Subcutaneous adipose tissue (tissue), 4 donors: Measurements from ENCODE around the gene PRR5. TPM values are rescaled to one million over a fixed set of nuclear protein-coding genes. Genes with fewer than 3 reads are reported as not detected.

Experiments used
- total RNA-seq, 4 donors: library from RNA; depleted of rRNA; stranded (reverse); fragments of >200 nt; gene quantifications; one replicate each; pipeline ENCODE4 v1.1.0, GENCODE V29; 2016
- TF ChIP-seq, protein P1 (sequence below): fragments of 450-650 bp; IDR thresholded peaks from one replicate; pipeline ENCODE4 v1.5.1; 2016; ENCODE audit warnings: low read depth, mild to moderate bottlenecking, control low read depth, antibody characterized with exemption, moderate library complexity

The PRR5 gene
- total RNA-seq, 4 donors from 2014 or later = 14.3 to 152 (median 30.3) TPM

DNA sequence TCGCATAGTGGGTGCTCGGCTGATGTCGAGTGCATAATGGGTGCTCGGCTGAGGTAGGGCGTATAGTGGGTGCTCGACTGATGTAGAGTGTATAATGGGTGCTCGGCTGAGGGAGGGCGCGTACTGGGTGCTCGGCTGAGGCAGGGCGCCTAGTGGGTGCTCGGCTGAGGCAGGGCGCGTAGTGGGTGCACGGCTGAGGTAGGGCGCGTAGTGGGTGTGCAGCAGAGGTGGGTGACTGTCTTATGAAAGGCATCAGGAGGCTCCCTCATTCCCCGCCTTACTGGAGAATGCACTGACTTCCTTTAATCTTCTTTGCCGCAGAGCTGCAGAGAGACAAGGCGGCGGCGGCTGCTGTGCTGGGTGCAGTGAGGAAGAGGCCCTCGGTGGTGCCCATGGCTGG is 84.1 kb downstream of the PRR5 start:
- TF ChIP-seq, protein P1, sequence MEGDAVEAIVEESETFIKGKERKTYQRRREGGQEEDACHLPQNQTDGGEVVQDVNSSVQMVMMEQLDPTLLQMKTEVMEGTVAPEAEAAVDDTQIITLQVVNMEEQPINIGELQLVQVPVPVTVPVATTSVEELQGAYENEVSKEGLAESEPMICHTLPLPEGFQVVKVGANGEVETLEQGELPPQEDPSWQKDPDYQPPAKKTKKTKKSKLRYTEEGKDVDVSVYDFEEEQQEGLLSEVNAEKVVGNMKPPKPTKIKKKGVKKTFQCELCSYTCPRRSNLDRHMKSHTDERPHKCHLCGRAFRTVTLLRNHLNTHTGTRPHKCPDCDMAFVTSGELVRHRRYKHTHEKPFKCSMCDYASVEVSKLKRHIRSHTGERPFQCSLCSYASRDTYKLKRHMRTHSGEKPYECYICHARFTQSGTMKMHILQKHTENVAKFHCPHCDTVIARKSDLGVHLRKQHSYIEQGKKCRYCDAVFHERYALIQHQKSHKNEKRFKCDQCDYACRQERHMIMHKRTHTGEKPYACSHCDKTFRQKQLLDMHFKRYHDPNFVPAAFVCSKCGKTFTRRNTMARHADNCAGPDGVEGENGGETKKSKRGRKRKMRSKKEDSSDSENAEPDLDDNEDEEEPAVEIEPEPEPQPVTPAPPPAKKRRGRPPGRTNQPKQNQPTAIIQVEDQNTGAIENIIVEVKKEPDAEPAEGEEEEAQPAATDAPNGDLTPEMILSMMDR = no peak

DNA sequence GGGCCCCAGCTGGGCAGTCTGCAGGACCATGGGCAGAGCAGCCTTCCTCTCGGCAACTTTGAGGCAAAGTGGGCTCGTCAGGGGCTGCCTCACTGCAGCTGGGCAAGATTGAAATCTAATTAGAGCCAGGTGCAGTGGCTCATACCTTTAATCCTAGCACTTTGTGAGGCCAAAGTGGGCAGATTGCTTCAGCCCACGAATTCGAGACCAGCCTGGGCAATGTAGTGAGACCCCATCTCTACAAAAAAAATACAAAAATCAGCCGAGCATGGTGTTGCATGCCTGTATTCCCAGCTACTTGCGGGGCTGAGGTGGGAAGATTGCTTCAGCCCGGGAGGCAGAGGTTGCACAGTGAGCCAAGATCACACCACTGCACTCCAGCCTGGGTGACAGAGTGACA is 84.6 kb downstream of the PRR5 start:
- TF ChIP-seq, protein P1 = no peak

Other genes with a start within 250 kb of the PRR5 start
- gene RTL6, start 204.0 kb upstream of the PRR5 start, total RNA-seq = 10 to 100 TPM; 10.7 to 17.4 (median 16.1) TPM
- gene ARHGAP8, start 50.4 kb downstream of the PRR5 start, total RNA-seq = 10 to 100 TPM in 1 of 4 donors, 1 to 10 TPM in 3; 1.3 to 13.4 (median 2.4) TPM